ENCODE measurements around the gene DCT. TPM values are rescaled to one million over a fixed set of nuclear protein-coding genes. Genes with fewer than 3 reads are reported as not detected.
"Not testable (repeated sequence)": the region's sequence is repeated elsewhere in the genome, so short reads cannot be mapped to it uniquely, and the experiment has no call there.

The DCT gene
- total RNA-seq, result 0.32 TPM
- long read RNA-seq, result 0 reads

- DNase-seq (ENCODE audit: missing footprints) (no peak), ATAC-seq (no peak)
- intact Hi-C loops (cut with DNase I), result no loop called here
These were observed at the start of gene DCT for GRCh38 chr13:94479616-94480015. Gene DCT, minus strand, starts transcription at chr13:94479682. Its CDS starts 427 bp downstream, at chr13:94479255.

DNA sequence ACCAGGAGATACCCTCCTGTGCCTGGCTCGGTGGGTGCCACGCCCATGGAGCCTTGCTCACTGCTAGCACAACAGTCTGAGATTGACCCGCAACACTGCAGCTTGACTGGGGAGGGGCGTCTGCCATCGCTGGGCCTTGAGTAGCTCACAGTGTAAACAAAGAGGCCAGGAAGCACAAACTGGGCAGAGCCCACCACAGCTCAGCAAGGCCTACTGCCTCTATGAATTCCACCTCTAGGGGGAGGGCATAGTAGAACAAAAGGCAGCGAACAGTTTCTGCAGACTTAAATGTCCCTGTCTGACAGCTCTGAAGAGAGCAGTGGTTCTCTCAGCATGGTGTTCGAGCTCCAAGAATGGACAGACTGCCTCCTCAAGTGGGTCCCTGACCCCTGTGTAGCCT is 47.5 kb upstream of the DCT start:
- ATAC-seq; DNase-seq (ENCODE audit: missing footprints); intact Hi-C loops (cut with DNase I): not testable (repeated sequence)

- ATAC-seq (no peak), DNase-seq (ENCODE audit: missing footprints) (no peak)
- intact Hi-C loops (cut with DNase I), result no loop called here
These were observed 46.3 kb upstream of the DCT start for GRCh38 chr13:94525781-94526180.

DNA sequence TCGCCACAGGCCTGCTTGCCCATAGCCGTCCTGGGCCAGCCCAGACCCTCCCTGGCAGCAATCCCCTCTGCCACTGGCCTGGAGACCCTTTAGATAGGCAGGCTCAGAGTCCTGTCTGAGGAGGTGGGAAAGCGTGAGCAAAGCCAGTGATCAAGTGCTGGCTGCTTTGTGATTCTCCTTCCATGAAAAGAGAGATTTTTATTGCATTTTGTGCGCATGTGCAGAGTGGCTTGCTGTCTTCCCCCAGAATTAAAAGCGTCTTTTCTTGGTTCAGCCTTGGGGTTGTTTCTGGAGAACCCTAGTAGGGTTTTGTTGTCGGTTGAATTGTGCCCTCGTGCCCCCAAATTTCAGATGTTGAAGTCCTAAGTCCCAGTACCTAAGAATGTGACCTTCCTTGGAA is 44.9 kb upstream of the DCT start:
- intact Hi-C loops (cut with DNase I), result no loop called here
- DNase-seq (ENCODE audit: missing footprints) (no peak), ATAC-seq (no peak)

DNA sequence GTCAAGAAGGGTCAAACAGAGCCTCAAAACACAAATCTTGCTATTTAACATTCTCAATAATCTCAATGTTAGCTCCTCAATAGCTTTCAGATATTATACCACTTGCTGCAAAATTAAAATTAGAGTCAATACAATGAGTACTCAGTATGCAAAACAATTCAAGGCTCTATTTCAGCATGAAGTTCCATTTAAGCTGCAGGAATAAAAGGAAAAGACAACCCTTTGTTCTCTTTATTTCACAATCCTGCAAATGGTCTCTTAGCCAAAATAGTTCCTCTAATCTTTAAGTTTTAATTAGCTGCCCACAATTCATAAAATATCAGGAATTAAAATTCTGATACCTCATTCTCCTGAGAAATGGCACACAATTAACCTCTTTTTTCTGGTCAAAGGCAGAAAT is 40.5 kb upstream of the DCT start:
- ATAC-seq (no peak), DNase-seq (ENCODE audit: missing footprints) (no peak)
- intact Hi-C loops (cut with DNase I), result no loop called here

GRCh38 chr13:94516456-94516855 is 37.0 kb upstream of the DCT start:
- ATAC-seq, result no peak
- DNase-seq (ENCODE audit: missing footprints), result no peak
- intact Hi-C loops (cut with DNase I), result no loop called here

GRCh38 chr13:94515911-94516310 is 36.4 kb upstream of the DCT start:
- intact Hi-C loops (cut with DNase I), result no loop called here
- ATAC-seq (no peak), DNase-seq (ENCODE audit: missing footprints) (no peak)

- intact Hi-C loops (cut with DNase I), result no loop called here
- DNase-seq (ENCODE audit: missing footprints) (no peak), ATAC-seq (no peak)
These were observed 35.9 kb upstream of the DCT start for GRCh38 chr13:94515374-94515773.

- intact Hi-C loops (cut with DNase I), result no loop called here
- DNase-seq (ENCODE audit: missing footprints) (no peak), ATAC-seq (no peak)
These were observed 33.5 kb upstream of the DCT start for GRCh38 chr13:94513026-94513425.

GRCh38 chr13:94505730-94506129 is 26.2 kb upstream of the DCT start:
- DNase-seq (ENCODE audit: missing footprints) (no peak), ATAC-seq (peak; percentile 42)
- intact Hi-C loops (cut with DNase I), result no loop called here

GRCh38 chr13:94503851-94504250 is 24.4 kb upstream of the DCT start:
- DNase-seq (ENCODE audit: missing footprints) (no peak), ATAC-seq (no peak)
- intact Hi-C loops (cut with DNase I), result no loop called here

DNA sequence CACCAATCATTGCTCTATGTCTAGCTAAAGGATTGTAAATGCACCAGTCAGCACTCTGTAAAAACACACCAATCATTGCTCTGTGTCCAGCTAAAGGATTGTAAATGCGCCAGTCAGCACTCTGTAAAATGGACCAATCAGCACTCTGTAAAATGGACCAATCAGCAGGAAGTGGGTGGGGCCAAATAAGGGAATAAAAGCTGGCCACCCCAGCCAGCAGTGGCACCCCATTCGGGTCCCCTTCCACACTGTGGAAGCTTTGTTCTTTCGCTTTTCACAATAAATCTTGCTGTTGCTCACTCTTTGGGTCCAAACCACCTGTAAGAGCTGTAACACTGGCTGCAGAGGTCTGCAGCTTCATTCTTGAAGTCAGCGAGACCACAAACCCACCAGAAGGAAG is 19.3 kb upstream of the DCT start:
- intact Hi-C loops (cut with DNase I); DNase-seq (ENCODE audit: missing footprints); ATAC-seq: not testable (repeated sequence)

DNA sequence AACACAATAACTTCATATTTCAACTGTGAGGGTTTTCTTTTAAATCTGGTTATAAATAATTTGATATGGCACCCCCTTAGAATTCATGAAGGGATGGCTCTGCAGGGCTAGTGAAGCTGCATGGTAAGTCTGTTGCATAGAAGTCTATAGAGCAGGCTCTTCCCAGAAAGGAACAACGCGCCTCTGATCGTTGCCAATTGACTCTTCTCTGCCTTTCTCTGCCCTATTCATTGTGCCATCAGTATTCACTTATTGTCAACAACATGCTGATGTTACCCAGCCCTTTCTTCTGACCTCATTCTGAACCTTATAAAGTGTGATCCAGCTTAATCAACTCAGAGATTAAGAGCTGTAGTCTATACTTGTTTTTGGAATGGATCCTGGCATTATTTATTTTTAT is 16.3 kb upstream of the DCT start:
- DNase-seq (ENCODE audit: missing footprints) (no peak), ATAC-seq (no peak)
- intact Hi-C loops (cut with DNase I), result no loop called here

DNA sequence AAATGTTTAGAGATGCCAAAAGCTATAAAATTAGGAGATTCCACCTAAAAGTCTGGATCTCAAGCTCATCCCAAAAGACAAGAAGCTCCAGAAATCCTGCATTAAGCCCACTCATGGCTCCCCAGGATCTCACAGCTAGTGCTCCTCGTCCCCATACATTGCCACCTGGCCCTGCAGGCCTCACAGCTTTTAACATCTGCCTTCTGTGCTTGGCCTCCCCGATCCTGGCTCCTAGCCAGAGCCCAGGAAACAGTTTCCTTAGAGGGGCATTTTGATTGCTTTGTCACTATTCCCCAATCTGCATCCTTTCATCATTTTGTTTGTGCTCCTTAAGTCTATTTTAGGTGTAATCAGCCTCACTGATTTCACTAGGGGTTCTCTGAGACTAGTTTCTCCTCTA is 14.5 kb upstream of the DCT start:
- intact Hi-C loops (cut with DNase I), result no loop called here
- no peak for DNase-seq (ENCODE audit: missing footprints)
- no peak for ATAC-seq

- no peak for ATAC-seq
- DNase-seq (ENCODE audit: missing footprints), result no peak
- intact Hi-C loops (cut with DNase I), result no loop called here
These were observed 7.6 kb upstream of the DCT start for GRCh38 chr13:94487043-94487442.

GRCh38 chr13:94483970-94484369 is 4.5 kb upstream of the DCT start:
- ATAC-seq, result peak; percentile 71
- DNase-seq (ENCODE audit: missing footprints), result no peak
- intact Hi-C loops (cut with DNase I), result no loop called here

DNA sequence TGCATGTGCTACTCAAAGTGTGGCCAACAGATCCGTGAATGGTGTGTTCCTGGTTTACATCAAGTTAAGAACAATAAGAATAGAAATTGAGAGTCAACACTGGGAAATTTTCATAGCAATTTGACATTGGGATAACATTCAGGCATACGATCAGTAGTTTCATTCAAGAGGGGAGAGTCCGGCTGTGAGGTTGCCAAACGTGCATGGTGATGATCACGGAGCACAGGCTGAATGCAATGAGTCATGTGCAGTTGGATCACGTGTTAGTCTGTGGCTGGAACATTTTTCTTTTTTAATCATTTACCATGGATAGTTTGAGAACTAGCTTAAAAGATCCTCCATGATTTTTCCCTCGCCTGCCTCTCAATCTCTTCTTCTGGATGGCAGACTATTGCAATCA is 2.5 kb upstream of the DCT start:
- no peak for DNase-seq (ENCODE audit: missing footprints)
- intact Hi-C loops (cut with DNase I), result no loop called here

GRCh38 chr13:94480672-94481145 is 1.2 kb upstream of the DCT start:
- intact Hi-C loops (cut with DNase I), result no loop called here
- ATAC-seq (peak; percentile 70), DNase-seq (ENCODE audit: missing footprints) (no peak)

More for the DNA sequence above, 2.5 kb upstream of the DCT start:
- no peak for ATAC-seq

DNA sequence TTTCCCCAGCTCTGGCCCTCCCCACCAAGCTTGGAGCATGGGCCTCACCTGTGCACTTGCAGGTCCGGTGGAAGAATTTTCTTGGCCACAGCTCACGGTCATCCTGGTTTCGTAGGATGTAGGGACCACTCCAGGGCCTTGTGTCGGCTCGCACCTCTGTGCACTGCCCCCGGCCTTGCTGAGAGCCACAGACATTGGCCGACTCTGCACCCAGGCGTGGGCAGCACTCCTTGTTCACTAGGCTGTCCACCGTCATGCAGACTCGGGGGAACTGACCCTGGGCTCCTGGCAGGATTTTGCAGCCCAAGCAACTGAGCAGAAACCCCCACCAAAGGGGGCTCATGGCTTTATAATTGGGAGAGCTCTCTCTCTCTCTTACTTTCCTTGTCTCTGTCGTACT is 569 bp downstream of the DCT start:
- no peak for ATAC-seq
- intact Hi-C loops (cut with DNase I), result no loop called here
- DNase-seq (ENCODE audit: missing footprints), result no peak

DNA sequence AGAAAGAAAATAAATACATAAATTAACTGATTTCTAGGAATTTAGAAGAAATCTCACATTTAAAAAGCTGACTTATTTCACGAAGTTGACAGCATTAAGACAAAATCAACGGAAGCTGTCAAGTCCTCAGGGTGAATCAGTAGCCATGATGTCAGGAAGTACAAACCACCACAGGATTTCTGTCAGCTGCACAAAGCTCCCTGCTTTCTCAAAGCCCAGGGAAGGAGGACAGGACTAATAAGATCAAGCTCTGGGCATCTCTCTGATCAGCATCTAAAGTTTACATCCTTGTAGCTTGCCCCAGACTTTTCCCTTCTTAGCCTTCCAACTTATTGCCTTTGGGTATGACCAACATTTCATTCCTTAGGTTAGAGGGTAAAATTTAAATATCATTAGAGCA is 9.4 kb downstream of the DCT start:
- DNase-seq (ENCODE audit: missing footprints) (no peak), ATAC-seq (no peak)
- intact Hi-C loops (cut with DNase I), result no loop called here

DNA sequence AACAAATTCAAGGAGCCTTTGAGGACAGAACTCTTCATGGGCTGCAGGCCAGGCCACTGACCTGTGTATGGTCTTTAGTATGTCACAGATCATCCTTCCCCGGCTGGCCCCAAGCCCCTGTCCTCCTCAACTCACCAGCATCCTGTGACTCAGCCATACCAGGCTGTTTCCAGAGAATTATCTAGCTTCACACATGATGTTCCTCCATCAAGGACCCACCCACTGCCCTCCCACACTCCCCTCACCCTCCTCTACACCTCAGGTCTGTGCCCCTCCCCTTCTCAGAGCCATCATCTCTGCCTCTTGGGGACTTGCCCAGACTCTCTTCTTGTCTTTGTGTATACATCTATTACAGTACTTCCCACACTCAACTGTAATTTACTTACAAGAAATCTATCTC is 14.7 kb downstream of the DCT start:
- DNase-seq (ENCODE audit: missing footprints) (no peak), ATAC-seq (no peak)
- intact Hi-C loops (cut with DNase I), result no loop called here

GRCh38 chr13:94462670-94463069 is 16.8 kb downstream of the DCT start:
- no peak for ATAC-seq
- intact Hi-C loops (cut with DNase I), result no loop called here
- no peak for DNase-seq (ENCODE audit: missing footprints)
